GM12878 (cell line): ENCODE measurements around the gene S100A3.

Source experiments
- CHD2 ChIP-seq: IDR thresholded peaks from 2 replicates; pipeline ENCODE4 v1.6.1; 2011; ENCODE audit warnings: low read depth, low read length, improper control_type of control experiment, borderline replicate concordance
- HCFC1 ChIP-seq: fragments of 150-350 bp; IDR thresholded peaks from 2 replicates; pipeline ENCODE4 v1.6.1; 2014; ENCODE audit warnings: low read length
- TF ChIP-seq, protein P1 (sequence below): fragments of 450-650 bp; IDR thresholded peaks from 2 replicates; pipeline ENCODE4 v1.6.1; 2016; ENCODE audit warnings: mild to moderate bottlenecking, moderate library complexity, borderline replicate concordance
- TF ChIP-seq, protein P2 (sequence below): fragments of 450-650 bp; conservative IDR thresholded peaks from 2 replicates; pipeline ENCODE4 v1.6.1; 2017; ENCODE audit warnings: mild to moderate bottlenecking, moderate library complexity

DNA sequence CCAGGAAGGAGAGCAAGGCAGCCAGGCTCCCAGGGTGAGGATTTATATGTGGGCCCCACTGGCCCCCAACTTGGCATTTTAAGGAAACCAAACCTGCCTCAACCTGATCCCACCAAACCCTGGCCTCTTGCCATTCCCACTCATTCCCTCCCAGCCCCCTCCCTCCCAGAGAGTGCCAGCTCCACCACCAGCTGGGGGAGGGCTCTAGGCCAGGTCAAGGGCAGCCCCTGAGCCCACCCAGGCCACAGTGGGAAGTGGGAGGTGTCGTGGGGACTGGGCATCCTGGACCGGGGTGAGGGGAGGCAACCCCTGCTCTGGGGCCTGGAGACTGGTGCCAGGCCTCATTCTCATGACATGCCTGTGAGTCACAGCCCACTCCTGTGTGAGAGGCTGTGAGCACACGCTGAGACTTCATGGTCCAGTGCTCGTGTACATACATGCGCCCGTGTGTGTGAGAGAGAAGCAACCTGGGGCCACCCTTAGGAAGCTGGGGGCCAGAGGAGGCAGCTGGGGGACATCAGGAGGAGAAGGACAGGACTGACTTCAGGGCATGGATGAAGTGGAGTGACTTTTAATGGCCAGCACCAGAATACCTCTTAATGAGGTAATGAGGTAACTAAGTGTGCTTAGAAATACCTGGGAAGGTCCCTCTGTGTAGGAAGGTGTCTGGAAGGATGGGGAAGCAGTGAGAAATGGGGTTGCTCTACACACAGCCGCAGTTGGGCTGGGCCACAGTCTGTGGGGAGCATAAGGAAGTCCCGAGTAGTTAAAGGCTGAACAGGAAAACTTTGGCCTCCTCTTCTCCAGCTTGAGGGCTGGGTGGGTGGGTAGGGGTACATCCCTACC, 16.7 kb upstream of the S100A3 start, which contains the start of gene S100A2:
- TF ChIP-seq HCFC1 (no peak), CHD2 (0 out of 2 replicates have a peak, but pooled peaks have one; percentile 13)
- TF ChIP-seq, protein P1, sequence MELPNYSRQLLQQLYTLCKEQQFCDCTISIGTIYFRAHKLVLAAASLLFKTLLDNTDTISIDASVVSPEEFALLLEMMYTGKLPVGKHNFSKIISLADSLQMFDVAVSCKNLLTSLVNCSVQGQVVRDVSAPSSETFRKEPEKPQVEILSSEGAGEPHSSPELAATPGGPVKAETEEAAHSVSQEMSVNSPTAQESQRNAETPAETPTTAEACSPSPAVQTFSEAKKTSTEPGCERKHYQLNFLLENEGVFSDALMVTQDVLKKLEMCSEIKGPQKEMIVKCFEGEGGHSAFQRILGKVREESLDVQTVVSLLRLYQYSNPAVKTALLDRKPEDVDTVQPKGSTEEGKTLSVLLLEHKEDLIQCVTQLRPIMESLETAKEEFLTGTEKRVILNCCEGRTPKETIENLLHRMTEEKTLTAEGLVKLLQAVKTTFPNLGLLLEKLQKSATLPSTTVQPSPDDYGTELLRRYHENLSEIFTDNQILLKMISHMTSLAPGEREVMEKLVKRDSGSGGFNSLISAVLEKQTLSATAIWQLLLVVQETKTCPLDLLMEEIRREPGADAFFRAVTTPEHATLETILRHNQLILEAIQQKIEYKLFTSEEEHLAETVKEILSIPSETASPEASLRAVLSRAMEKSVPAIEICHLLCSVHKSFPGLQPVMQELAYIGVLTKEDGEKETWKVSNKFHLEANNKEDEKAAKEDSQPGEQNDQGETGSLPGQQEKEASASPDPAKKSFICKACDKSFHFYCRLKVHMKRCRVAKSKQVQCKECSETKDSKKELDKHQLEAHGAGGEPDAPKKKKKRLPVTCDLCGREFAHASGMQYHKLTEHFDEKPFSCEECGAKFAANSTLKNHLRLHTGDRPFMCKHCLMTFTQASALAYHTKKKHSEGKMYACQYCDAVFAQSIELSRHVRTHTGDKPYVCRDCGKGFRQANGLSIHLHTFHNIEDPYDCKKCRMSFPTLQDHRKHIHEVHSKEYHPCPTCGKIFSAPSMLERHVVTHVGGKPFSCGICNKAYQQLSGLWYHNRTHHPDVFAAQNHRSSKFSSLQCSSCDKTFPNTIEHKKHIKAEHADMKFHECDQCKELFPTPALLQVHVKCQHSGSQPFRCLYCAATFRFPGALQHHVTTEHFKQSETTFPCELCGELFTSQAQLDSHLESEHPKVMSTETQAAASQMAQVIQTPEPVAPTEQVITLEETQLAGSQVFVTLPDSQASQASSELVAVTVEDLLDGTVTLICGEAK, result no peak
- TF ChIP-seq, protein P2, sequence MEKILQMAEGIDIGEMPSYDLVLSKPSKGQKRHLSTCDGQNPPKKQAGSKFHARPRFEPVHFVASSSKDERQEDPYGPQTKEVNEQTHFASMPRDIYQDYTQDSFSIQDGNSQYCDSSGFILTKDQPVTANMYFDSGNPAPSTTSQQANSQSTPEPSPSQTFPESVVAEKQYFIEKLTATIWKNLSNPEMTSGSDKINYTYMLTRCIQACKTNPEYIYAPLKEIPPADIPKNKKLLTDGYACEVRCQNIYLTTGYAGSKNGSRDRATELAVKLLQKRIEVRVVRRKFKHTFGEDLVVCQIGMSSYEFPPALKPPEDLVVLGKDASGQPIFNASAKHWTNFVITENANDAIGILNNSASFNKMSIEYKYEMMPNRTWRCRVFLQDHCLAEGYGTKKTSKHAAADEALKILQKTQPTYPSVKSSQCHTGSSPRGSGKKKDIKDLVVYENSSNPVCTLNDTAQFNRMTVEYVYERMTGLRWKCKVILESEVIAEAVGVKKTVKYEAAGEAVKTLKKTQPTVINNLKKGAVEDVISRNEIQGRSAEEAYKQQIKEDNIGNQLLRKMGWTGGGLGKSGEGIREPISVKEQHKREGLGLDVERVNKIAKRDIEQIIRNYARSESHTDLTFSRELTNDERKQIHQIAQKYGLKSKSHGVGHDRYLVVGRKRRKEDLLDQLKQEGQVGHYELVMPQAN, result no peak
